Esophagus muscularis mucosa (tissue), 3 donors: ENCODE measurements around the gene PTPN1.

Source experiments
- POLR2A ChIP-seq: fragments of 450-650 bp; IDR thresholded peaks from one replicate; pipeline ENCODE4 v1.6.1; 2017; ENCODE audit warnings: antibody characterized with exemption, moderate library complexity, mild to moderate bottlenecking, low read depth
- POLR2AphosphoS5 ChIP-seq, 2 donors: sonication (generic); formaldehyde crosslinking; IDR thresholded peaks; one replicate each; pipeline ENCODE4 v1.6.1; 2017; ENCODE audit warnings: antibody characterized with exemption in 2 of 2
- TF ChIP-seq, protein P1 (sequence below), 3 experiments: fragments of 200-600 bp in 2 of 3; fragments of 450-650 bp in 1 of 3; sonication (generic) in 2 of 3; IDR thresholded peaks; one replicate each; pipeline ENCODE4 v1.5.1; 2017 to 2019; ENCODE audit warnings: antibody characterized with exemption in 3 of 3, mild to moderate bottlenecking in 2 of 3, moderate library complexity in 1 of 3

DNA sequence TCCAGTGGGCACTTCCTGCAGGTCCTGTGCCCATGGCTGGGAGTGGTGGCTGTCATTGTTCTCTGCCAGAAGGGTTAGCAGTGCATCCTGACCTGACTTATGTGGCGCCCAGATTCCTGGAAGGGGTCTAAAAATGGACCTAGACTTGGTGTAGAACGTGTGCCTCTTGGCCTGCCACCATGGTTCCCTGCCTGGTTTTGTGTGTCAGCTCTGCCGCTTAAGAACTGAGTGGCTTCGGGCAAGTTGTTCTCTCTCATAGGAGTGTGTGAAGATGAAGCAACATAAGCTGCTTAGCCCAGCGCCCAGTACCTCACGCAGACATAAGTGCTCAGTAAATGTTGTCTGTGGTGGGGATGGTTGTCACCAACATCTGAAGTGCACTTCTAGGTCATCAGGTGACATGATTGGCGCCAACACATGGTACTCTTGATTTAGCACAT is 52.1 kb downstream of the PTPN1 start:
- TF ChIP-seq POLR2A = no peak
- TF ChIP-seq, protein P1, sequence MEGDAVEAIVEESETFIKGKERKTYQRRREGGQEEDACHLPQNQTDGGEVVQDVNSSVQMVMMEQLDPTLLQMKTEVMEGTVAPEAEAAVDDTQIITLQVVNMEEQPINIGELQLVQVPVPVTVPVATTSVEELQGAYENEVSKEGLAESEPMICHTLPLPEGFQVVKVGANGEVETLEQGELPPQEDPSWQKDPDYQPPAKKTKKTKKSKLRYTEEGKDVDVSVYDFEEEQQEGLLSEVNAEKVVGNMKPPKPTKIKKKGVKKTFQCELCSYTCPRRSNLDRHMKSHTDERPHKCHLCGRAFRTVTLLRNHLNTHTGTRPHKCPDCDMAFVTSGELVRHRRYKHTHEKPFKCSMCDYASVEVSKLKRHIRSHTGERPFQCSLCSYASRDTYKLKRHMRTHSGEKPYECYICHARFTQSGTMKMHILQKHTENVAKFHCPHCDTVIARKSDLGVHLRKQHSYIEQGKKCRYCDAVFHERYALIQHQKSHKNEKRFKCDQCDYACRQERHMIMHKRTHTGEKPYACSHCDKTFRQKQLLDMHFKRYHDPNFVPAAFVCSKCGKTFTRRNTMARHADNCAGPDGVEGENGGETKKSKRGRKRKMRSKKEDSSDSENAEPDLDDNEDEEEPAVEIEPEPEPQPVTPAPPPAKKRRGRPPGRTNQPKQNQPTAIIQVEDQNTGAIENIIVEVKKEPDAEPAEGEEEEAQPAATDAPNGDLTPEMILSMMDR (IDR thresholded peaks at IDR 0.05) = no peak
- no peak for TF ChIP-seq POLR2AphosphoS5 (IDR thresholded peaks at IDR 0.05)
